T-helper 2 cell treated with Interferon-gamma antibody and Interleukin-4, amounts not matched to agents 5 μg/mL and 100 μg/mL, for 36 hours (primary cell): ENCODE results near the gene IGSF9B.
"Not testable (repeated sequence)": the region's sequence is repeated elsewhere in the genome, so short reads cannot be mapped to it uniquely, and the experiment has no call there.

Source experiments
- DNase-seq: peaks from one replicate; pipeline ENCODE4 v3.0.0; 2021; ENCODE audit warnings: low spot score
- H3K27ac Mint-ChIP-seq: one replicate; pipeline ENCODE4 v1.8.0; 2021; ENCODE audit warnings: mild to moderate bottlenecking, mixed read lengths
- H3K27me3 Mint-ChIP-seq: one replicate; pipeline ENCODE4 v1.8.0; 2021; ENCODE audit warnings: low read depth, mixed read lengths
- H3K36me3 Mint-ChIP-seq: one replicate; pipeline ENCODE4 v1.8.0; 2021; ENCODE audit warnings: low read depth, mixed read lengths
- H3K4me1 Mint-ChIP-seq: one replicate; pipeline ENCODE4 v1.8.0; 2021; ENCODE audit warnings: low read depth, mixed read lengths
- H3K4me3 Mint-ChIP-seq: one replicate; pipeline ENCODE4 v1.8.0; 2022; ENCODE audit warnings: mild to moderate bottlenecking, moderate library complexity, mixed read lengths
- H3K9me3 Mint-ChIP-seq: one replicate; pipeline ENCODE4 v1.8.0; 2021; ENCODE audit warnings: mixed read lengths

Gene IGSF9B

GRCh38 chr11:133956650-133957633 is at the start of gene IGSF9B:
TSS of gene IGSF9B (minus strand) at chr11:133956968. CDS start at chr11:133956754, 214 bp downstream.
- Mint-ChIP-seq H3K9me3 (no peaks in the 10 kb centered on the region), H3K27me3 (peaks cover 24% of the 10 kb centered on the region), H3K27ac (peak within 1 kb of the TSS; percentile 78), H3K4me3 (peak within 1 kb of the TSS; percentile 90), H3K4me1 (peaks cover 44% of the 10 kb centered on the region), H3K36me3 (peaks cover 10% of the 10 kb centered on the region)
- DNase-seq = peak; percentile 93

- Mint-ChIP-seq H3K27ac (no peak overlapping the region), H3K27me3 (peaks cover 12% of the 10 kb centered on the region), H3K4me3 (no peak overlapping the region), H3K4me1 (no peaks in the 10 kb centered on the region), H3K9me3 (no peaks in the 10 kb centered on the region), H3K36me3 (no peaks in the 10 kb centered on the region)
- no peak for DNase-seq
These were observed 47.9 kb upstream of the IGSF9B start for GRCh38 chr11:134004496-134005172.

GRCh38 chr11:134003792-134004495 is 47.2 kb upstream of the IGSF9B start:
- Mint-ChIP-seq H3K36me3 (no peaks in the 10 kb centered on the region), H3K4me3 (no peak overlapping the region), H3K4me1 (no peaks in the 10 kb centered on the region), H3K9me3 (no peaks in the 10 kb centered on the region), H3K27me3 (peaks cover 5% of the 10 kb centered on the region), H3K27ac (no peak overlapping the region)
- no peak for DNase-seq

GRCh38 chr11:134002819-134003218 is 46.1 kb upstream of the IGSF9B start:
- H3K4me3 Mint-ChIP-seq, H3K4me1 Mint-ChIP-seq, H3K27ac Mint-ChIP-seq, H3K9me3 Mint-ChIP-seq, H3K27me3 Mint-ChIP-seq, H3K36me3 Mint-ChIP-seq, DNase-seq: not testable (repeated sequence)

GRCh38 chr11:134002338-134002737 is 45.6 kb upstream of the IGSF9B start:
- not testable (repeated sequence) for H3K4me3 Mint-ChIP-seq, H3K36me3 Mint-ChIP-seq, H3K9me3 Mint-ChIP-seq, H3K27me3 Mint-ChIP-seq, H3K27ac Mint-ChIP-seq, DNase-seq, H3K4me1 Mint-ChIP-seq

GRCh38 chr11:134001596-134001995 is 44.8 kb upstream of the IGSF9B start:
- H3K4me1 Mint-ChIP-seq = no peaks in the 10 kb centered on the region
- H3K9me3 Mint-ChIP-seq = no peaks in the 10 kb centered on the region
- H3K27ac Mint-ChIP-seq = no peak overlapping the region
- no peaks in the 10 kb centered on the region for H3K36me3 Mint-ChIP-seq
- H3K27me3 Mint-ChIP-seq = peaks cover 5% of the 10 kb centered on the region
- H3K4me3 Mint-ChIP-seq = no peak overlapping the region
- DNase-seq = no peak

- H3K4me3 Mint-ChIP-seq = no peak overlapping the region
- no peaks in the 10 kb centered on the region for H3K4me1 Mint-ChIP-seq
- peaks cover 5% of the 10 kb centered on the region for H3K27me3 Mint-ChIP-seq
- H3K27ac Mint-ChIP-seq = no peak overlapping the region
- no peaks in the 10 kb centered on the region for H3K9me3 Mint-ChIP-seq
- H3K36me3 Mint-ChIP-seq = no peaks in the 10 kb centered on the region
- no peak for DNase-seq
These were observed 44.3 kb upstream of the IGSF9B start for GRCh38 chr11:134001088-134001487.

GRCh38 chr11:133999355-133999754 is 42.6 kb upstream of the IGSF9B start:
- H3K27ac Mint-ChIP-seq = no peak overlapping the region
- H3K27me3 Mint-ChIP-seq = peaks cover 5% of the 10 kb centered on the region
- no peaks in the 10 kb centered on the region for H3K9me3 Mint-ChIP-seq
- DNase-seq = no peak
- peaks cover 1% of the 10 kb centered on the region for H3K4me1 Mint-ChIP-seq
- no peaks in the 10 kb centered on the region for H3K36me3 Mint-ChIP-seq
- H3K4me3 Mint-ChIP-seq = no peak overlapping the region

GRCh38 chr11:133997554-133997953 is 40.8 kb upstream of the IGSF9B start:
- H3K9me3 Mint-ChIP-seq = no peaks in the 10 kb centered on the region
- DNase-seq = no peak

GRCh38 chr11:133996671-133997070 is 39.9 kb upstream of the IGSF9B start:
- Mint-ChIP-seq H3K27ac (no peak overlapping the region), H3K4me1 (peaks cover 4% of the 10 kb centered on the region), H3K36me3 (no peaks in the 10 kb centered on the region), H3K9me3 (no peaks in the 10 kb centered on the region), H3K27me3 (peaks cover 3% of the 10 kb centered on the region), H3K4me3 (no peak overlapping the region)
- no peak for DNase-seq

More at GRCh38 chr11:133997554-133997953, 40.8 kb upstream of the IGSF9B start:
- Mint-ChIP-seq H3K27me3 (peaks cover 3% of the 10 kb centered on the region), H3K27ac (no peak overlapping the region), H3K36me3 (no peaks in the 10 kb centered on the region), H3K4me1 (peaks cover 1% of the 10 kb centered on the region), H3K4me3 (no peak overlapping the region)

GRCh38 chr11:133995066-133995465 is 38.3 kb upstream of the IGSF9B start:
- no peak overlapping the region for H3K27ac Mint-ChIP-seq
- peaks cover 8% of the 10 kb centered on the region for H3K4me1 Mint-ChIP-seq
- H3K9me3 Mint-ChIP-seq = no peaks in the 10 kb centered on the region
- H3K27me3 Mint-ChIP-seq = peaks cover 3% of the 10 kb centered on the region
- no peak for DNase-seq
- H3K4me3 Mint-ChIP-seq = no peak overlapping the region
- H3K36me3 Mint-ChIP-seq = no peaks in the 10 kb centered on the region

- Mint-ChIP-seq H3K4me3 (no peak overlapping the region), H3K36me3 (no peaks in the 10 kb centered on the region), H3K4me1 (peaks cover 8% of the 10 kb centered on the region), H3K27ac (no peak overlapping the region), H3K27me3 (peaks cover 3% of the 10 kb centered on the region), H3K9me3 (no peaks in the 10 kb centered on the region)
- DNase-seq = no peak
These were observed 37.2 kb upstream of the IGSF9B start for GRCh38 chr11:133993921-133994320.

GRCh38 chr11:133993107-133993506 is 36.3 kb upstream of the IGSF9B start:
- Mint-ChIP-seq H3K4me3 (no peak overlapping the region), H3K27me3 (peaks cover 3% of the 10 kb centered on the region), H3K4me1 (peaks cover 8% of the 10 kb centered on the region), H3K36me3 (no peaks in the 10 kb centered on the region), H3K27ac (no peak overlapping the region), H3K9me3 (no peaks in the 10 kb centered on the region)
- DNase-seq = no peak

- no peak overlapping the region for H3K27ac Mint-ChIP-seq
- no peaks in the 10 kb centered on the region for H3K36me3 Mint-ChIP-seq
- H3K4me1 Mint-ChIP-seq = peaks cover 8% of the 10 kb centered on the region
- no peak for DNase-seq
- H3K4me3 Mint-ChIP-seq = no peak overlapping the region
- no peaks in the 10 kb centered on the region for H3K27me3 Mint-ChIP-seq
- H3K9me3 Mint-ChIP-seq = no peaks in the 10 kb centered on the region
These were observed 35.4 kb upstream of the IGSF9B start for GRCh38 chr11:133992121-133992520.
